Motor neuron (in vitro differentiated cells): ENCODE data around the gene TEX22. TPM values are rescaled to one million over a fixed set of nuclear protein-coding genes. Genes with fewer than 3 reads are reported as not detected.

ENCODE experiments used
- ATAC-seq, 8 experiments: fragments of 200-7000 bp; cut with Tn5 transposase; replicated peaks in 6 of 8; 2 replicates each; pipeline ENCODE4 v1.8.0; 2021; ENCODE audit warnings: mild to moderate bottlenecking in 8 of 8, moderate library complexity in 8 of 8
- H3K27ac ChIP-seq, 2 donors: fragments of 250-450 bp; sonication (Bioruptor Pico); 2 replicates each; pipeline ENCODE4 v1.9.0; 2021; ENCODE audit warnings: antibody characterized with exemption in 2 of 2, mild to moderate bottlenecking in 2 of 2, moderate library complexity in 1 of 2
- H3K4me1 ChIP-seq, 2 donors: fragments of 250-450 bp; sonication (Bioruptor Pico); replicated peaks in 1 of 2; 2 replicates each; pipeline ENCODE4 v1.6.1; 2021; ENCODE audit warnings: antibody characterized with exemption in 2 of 2, mild to moderate bottlenecking in 2 of 2, moderate library complexity in 1 of 2
- H3K4me3 ChIP-seq, 5 donors: fragments of 250-450 bp; sonication (Bioruptor Pico); 2 replicates each; pipeline ENCODE4 v1.9.0; 2021; ENCODE audit warnings: antibody characterized with exemption in 5 of 5, mild to moderate bottlenecking in 5 of 5, moderate library complexity in 4 of 5
- WGBS, 10 experiments: fragments of 450-650 bp; shearing (Covaris generic); methylation state at CpG; one replicate each; pipeline ENCODE4 v1.0.0; 2022; 5-methylcytosine and 5-hydroxymethylcytosine counted together
- in situ Hi-C, 9 experiments: fragments of 400-800 bp; cut with MboI; loops; one replicate each; pipeline ENCODE4 v1.15.0; 2021; ENCODE audit warnings: low sequenced_read_pairs in 9 of 9, low pct_unique_long_range_greater_than_20kb in 2 of 9; ENCODE audit not compliant: unreplicated experiment in 9 of 9
- total RNA-seq, 8 experiments: library from RNA; unstranded; fragments of 300-600 nt; gene quantifications; 2 replicates each; pipeline versions ENCODE4 v1.2.3 to v1.2.4, GENCODE V29; 2022

TEX22 gene, protein sequence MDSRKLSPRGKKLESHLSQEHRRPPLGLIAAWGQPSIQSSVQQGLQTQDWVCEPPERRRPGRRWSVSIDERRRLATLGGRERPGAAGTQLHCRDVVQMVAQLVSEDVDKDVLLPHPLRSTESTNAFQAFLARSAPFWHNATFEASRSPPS
- total RNA-seq = 1 to 10 TPM in 1 of 8 experiments, under 1 TPM in 7; 0.25 to 1.1 (median 0.88) TPM

- peak; percentile 87 to 95 (median 90) for ATAC-seq
- H3K4me3 ChIP-seq = peak within 1 kb of the TSS; percentile 67 to 97 (median 82)
- in situ Hi-C loops = no loop called here
- H3K27ac ChIP-seq = peak within 1 kb of the TSS; percentile 93 to 96
- WGBS, 10 experiments = 7 to 80% (median 28%) methylated on average over 2 to 5 of the region's 77 CpGs; no CpG with 5 or more reads in 7 of the 10 experiments
- peaks cover 16 to 24% of the 10 kb centered on the region in 2 donors for H3K4me1 ChIP-seq
Measured at GRCh38 chr14:105398044-105398725, at the start of gene TEX22. Gene TEX22 (plus strand): TSS chr14:105398538. CDS start chr14:105399341, 803 bp downstream.

DNA sequence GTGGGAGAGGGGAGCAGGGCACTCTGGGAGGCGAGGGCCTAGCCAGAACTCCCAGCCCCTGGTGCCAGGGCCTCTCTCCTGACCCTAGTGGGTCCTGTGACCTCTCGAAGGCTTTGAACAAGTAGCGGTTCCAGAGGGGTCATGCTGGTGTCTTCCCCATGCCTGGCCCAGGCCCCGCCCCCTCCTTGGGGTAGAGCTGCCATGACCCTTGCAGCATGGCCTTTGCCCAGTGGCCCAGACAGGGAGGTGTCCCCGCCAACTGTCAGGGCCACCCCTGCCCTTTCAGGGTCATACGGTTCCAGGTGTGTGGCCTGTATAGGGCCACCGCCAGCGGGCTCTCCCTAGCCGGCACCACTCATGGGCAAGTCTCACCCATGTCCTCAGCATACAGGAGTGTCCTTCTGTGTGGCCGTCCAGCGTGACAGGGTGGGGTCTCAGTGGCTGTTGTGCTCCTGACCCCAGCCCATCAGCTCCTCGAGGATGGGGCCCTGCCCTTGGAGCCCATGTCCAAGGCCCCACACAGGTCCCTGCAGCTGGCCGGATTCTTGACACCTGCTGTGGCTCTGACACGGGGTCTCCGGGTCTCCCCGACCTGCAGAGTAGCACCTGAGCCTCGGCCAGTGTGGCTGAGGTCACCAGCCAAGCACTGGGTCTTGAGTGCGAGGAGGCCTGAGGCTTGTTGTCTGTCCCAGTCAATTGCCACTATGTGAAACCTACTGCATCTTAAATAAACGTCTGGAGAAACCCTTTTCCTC lies 49.2 kb upstream of the TEX22 start:
- ATAC-seq = no peak
- Histone ChIP-seq H3K27ac (no peak overlapping the region), H3K4me3 (no peak overlapping the region), H3K4me1 (peaks cover 0 to 2% of the 10 kb centered on the region in 2 donors)
- in situ Hi-C loops = no loop called here
- 75 to 92% methylated on average over 4 to 11 of the region's 19 CpGs; no CpG with 5 or more reads in 8 of the 10 experiments for WGBS, 10 experiments

DNA sequence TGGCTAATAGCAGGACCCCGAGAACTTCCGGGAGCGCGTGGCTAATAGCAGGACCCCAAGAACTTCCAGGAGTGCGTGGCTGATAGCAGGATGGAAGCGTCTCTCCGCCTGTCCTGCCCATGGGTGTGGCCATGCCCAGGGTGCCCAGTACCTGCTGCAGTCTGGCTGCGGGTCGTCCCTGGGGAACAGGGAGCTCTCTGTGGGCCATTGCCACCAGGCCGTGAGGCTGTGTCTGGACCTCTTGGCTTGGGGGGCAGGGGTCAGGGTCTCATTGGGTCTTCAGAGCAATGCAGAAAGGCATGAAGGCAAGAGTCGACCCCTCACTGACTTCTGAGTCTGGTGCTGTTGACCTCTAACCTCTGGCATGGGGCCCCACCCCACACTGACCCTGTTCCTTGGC lies 48.3 kb upstream of the TEX22 start:
- 40 to 100% (median 98%) methylated on average over 1 to 6 of the region's 11 CpGs; no CpG with 5 or more reads in 4 of the 10 experiments for WGBS, 10 experiments

DNA sequence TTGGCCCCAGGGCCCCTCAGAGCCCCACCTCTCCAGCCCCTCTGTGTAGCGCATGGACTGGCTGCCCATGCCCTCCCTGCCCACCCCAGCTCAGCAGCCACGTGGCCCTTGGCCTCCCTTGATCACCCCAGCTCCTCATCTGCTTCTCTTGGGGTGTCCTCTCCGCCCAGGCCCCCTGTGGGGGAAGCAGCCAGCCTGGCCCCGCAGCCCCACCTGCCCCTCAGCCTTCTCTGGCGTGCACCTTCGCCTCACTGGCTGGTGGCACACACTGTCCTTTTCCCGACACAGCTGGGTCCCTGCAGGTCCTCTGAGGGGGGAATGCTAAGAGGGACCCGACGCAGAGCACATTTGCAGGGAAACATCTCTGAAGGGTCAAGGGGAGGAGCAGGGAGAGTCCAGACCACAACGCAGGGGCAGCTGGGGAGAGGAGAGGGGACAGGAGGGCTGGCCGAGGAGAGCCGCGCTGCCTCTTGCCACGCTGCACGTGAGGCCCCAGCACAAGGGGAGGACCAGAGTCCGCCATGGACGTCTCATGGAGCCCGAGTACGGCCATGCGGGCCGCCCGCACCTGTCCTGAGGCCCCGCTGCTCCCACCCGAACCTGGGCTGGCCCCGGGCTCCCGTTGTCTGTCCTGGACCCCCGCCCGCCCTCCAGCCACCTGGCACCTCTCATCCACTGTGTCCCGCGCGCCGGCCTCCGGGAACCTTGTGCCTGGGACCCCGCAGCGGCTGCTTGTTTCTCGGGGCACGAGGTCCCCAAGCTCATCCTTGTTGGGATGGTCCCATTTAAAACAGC lies 47.7 kb upstream of the TEX22 start:
- 95% methylated on average over 4 of the region's 37 CpGs; no CpG with 5 or more reads in 9 of the 10 experiments for WGBS, 10 experiments
- in situ Hi-C loops = loop anchor here in 1 of 9 experiments (25.0 kb wide), 1 partner anchor 138 kb away; no protein-coding TSS in a partner anchor
- no peak overlapping the region for H3K4me3 ChIP-seq

More for the DNA sequence above, 48.3 kb upstream of the TEX22 start:
- in situ Hi-C loops = loop anchor here in 1 of 9 experiments (25.0 kb wide), 1 partner anchor 138 kb away; no protein-coding TSS in a partner anchor
- no peak for ATAC-seq
- no peak overlapping the region for H3K4me3 ChIP-seq
- peaks cover 0 to 2% of the 10 kb centered on the region in 2 donors for H3K4me1 ChIP-seq
- no peak overlapping the region for H3K27ac ChIP-seq

GRCh38 chr14:105351410-105351809 lies 46.9 kb upstream of the TEX22 start:
- Histone ChIP-seq H3K27ac (no peak overlapping the region), H3K4me3 (no peak overlapping the region), H3K4me1 (peaks cover 0 to 2% of the 10 kb centered on the region in 2 donors)
- ATAC-seq = no peak
- in situ Hi-C loops = loop anchor here in 1 of 9 experiments (25.0 kb wide), 1 partner anchor 139 kb away; no protein-coding TSS in a partner anchor
- 64 to 100% (median 82%) methylated on average over 1 to 3 of the region's 3 CpGs; no CpG with 5 or more reads in 1 of the 10 experiments for WGBS, 10 experiments

More for the DNA sequence above, 47.7 kb upstream of the TEX22 start:
- Histone ChIP-seq H3K4me1 (peaks cover 0 to 2% of the 10 kb centered on the region in 2 donors), H3K27ac (no peak overlapping the region)
- no peak for ATAC-seq

DNA sequence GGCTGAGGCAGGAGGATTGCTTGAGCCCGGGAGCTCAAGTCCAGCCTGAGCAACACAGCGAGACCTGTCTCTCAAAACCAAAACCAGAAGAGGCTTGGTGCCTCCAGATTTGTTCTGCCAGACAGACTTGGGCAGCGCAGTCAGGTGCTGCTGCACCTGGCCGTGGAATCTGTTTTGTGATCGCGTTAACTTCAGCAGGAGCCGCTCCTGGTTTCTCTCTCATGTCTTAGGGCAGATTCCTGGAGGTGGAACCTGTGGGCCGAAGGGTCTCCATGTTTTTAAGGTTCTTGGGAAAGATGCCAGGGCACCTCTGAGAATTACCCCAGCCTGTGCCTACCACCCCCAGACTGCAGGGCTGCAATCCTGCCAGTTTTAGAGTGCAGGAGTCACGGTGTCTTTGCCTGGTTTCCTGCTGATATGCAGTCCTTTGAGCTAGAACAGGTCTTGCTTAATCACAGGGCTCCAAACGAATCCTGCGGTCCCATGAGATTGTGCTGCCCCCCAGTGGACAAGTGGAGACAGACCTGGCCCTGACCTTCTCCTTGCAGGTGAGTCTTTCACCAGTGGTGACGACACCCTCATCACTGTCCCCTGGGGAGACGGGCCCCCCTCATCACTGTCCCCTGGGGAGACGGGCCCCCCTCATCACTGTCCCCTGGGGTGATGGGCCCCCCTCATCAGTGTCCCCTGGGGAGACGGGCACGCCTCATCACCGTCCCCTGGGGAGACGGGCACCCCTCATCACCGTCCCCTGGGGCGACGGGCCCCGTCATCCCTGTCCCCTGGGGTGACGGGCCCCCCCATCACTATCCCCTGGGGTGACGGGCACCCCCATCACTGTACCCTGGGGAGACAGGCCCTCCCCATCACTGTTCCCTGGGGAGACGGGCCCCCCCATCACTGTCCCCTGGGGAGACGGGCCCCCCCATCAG lies 46.2 kb upstream of the TEX22 start:
- in situ Hi-C loops = loop anchor here in 1 of 9 experiments (25.0 kb wide), 1 partner anchor 140 kb away; no protein-coding TSS in a partner anchor
- Histone ChIP-seq H3K4me1 (peaks cover 0 to 2% of the 10 kb centered on the region in 2 donors), H3K4me3 (no peak overlapping the region), H3K27ac (no peak overlapping the region)
- ATAC-seq = peak; percentile 91 to 99 (median 96)
- WGBS, 10 experiments = 20 to 86% (median 80%) methylated on average over 1 to 8 of the region's 26 CpGs; no CpG with 5 or more reads in 5 of the 10 experiments

DNA sequence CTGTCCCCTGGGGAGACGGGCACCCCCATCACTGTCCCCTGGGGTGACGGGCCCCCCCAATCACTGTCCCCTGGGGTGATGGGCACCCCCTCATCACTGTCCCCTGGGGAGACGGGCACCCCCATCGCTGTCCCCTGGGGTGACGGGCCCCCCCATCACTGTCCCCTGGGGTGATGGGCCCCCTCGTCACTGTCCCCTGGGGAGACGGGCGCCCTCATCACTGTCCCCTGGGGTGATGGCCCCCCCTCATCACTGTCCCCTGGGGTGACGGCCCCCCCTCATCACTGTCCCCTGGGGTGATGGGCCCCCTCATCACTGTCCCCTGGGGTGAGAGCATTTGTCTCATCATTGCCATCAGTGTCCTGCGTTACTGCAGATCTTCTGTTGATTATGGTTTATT lies 45.2 kb upstream of the TEX22 start:
- H3K27ac ChIP-seq = no peak overlapping the region
- H3K4me3 ChIP-seq = no peak overlapping the region
- H3K4me1 ChIP-seq = peaks cover 0 to 2% of the 10 kb centered on the region in 2 donors
- WGBS, 10 experiments = 88 to 100% (median 100%) methylated on average over 1 of the region's 10 CpGs; no CpG with 5 or more reads in 6 of the 10 experiments
- no peak for ATAC-seq
- in situ Hi-C loops = loop anchor here in 1 of 9 experiments (25.0 kb wide), 1 partner anchor 141 kb away; no protein-coding TSS in a partner anchor

DNA sequence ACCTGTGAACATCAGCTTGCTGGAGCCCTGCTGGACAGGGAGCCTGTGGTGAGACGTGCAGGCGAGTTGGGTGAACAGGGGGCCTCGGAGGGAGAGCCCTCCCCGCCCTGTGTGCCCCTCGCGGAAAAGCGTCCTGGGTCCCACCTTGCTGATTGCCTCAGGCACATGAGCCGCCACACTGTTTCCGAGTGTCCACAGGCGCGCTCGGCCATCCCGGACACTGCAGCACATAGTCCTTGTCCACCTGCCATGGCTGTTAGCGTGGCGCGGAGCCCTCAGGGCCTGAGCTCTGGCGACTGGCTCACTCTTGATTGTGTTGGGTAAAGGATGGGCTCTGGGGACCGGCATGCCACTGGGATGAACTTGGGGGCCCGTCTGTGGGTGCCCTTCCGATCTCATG lies 43.8 kb upstream of the TEX22 start:
- in situ Hi-C loops = loop anchor here in 1 of 9 experiments (25.0 kb wide), 1 partner anchor 142 kb away; no protein-coding TSS in a partner anchor
- no peak overlapping the region for H3K27ac ChIP-seq
- 93 to 100% methylated on average over 1 to 3 of the region's 20 CpGs; no CpG with 5 or more reads in 8 of the 10 experiments for WGBS, 10 experiments
- H3K4me3 ChIP-seq = no peak overlapping the region
- peaks cover 0 to 2% of the 10 kb centered on the region in 2 donors for H3K4me1 ChIP-seq
- no peak for ATAC-seq

DNA sequence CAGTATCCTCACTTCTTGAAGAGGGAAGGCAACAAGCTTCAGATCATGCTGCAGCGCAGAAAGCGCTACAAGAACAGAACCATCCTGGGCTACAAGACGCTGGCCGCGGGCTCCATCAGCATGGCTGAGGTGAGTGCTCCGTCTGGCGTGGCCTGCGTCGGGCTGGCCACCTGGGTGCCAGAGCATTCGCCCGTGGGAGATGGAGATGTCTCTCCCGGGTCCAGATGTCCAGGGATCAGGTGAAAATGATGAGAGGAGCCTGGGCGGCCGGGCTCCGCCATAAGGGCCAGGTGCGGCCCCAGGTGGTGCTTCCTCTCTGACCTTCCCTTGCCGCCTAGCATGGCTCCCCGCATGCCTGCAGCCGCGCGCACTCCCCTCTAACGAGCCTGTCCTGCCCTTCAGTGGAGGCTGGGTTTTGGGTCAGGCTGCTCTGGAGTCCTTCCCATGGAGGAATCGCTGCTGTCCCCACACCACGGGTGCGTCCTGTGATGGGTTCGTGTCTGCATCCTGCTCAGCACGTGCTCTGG lies 43.2 kb upstream of the TEX22 start:
- ATAC-seq = no peak
- in situ Hi-C loops = loop anchor here in 1 of 9 experiments (25.0 kb wide), 1 partner anchor 143 kb away; no protein-coding TSS in a partner anchor
- Histone ChIP-seq H3K4me1 (peaks cover 0 to 2% of the 10 kb centered on the region in 2 donors), H3K27ac (no peak overlapping the region), H3K4me3 (no peak overlapping the region)
- WGBS, 10 experiments = 60 to 90% (median 86%) methylated on average over 1 to 10 of the region's 27 CpGs; no CpG with 5 or more reads in 4 of the 10 experiments

DNA sequence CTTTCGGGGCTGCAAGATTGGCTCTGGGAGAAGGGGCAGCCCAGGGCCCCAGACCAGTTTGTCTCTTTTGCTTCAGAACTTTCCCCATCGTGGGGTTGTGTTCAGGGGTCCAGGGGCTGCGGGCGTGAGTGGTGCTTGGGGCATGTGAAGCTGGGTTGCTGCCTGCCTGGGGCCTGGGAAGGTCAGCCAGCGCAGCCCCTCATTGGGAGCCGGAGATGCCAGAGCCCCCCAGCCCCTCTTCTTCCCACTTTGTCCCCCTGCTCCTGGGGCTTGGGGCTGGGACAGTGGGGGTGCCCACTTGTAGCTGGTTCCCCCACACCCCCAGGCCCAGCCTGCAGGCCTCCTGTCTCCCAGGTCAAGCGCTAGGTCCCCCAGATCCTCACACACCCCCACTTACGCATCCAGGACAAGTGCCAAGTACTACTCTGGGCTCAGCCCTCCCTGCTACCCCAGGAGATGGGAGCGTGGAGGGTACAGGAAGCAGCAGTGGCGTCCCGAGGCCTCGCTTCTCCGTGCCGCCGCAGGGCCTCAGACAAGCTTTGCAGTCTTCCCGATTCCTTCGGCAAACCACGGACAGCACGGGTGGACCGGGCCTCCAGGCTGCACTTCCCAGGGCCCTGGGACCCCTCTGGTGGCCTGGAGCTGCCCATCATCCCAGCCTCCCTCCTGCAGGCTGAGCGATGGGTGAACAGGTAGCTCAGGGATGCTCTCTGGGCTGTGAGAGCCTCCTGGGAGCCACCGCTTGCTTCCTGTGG lies 42.3 kb upstream of the TEX22 start:
- in situ Hi-C loops = loop anchor here in 1 of 9 experiments (25.0 kb wide), 1 partner anchor 144 kb away; no protein-coding TSS in a partner anchor
- no peak for ATAC-seq
- Histone ChIP-seq H3K27ac (no peak overlapping the region), H3K4me3 (no peak overlapping the region), H3K4me1 (peaks cover 0 to 2% of the 10 kb centered on the region in 2 donors)
- 64 to 97% (median 93%) methylated on average over 6 to 7 of the region's 22 CpGs; no CpG with 5 or more reads in 7 of the 10 experiments for WGBS, 10 experiments
